Activated T-cell treated with anti-CD3 and anti-CD28 coated beads, Interleukin-2, amount 50 U/mL, for 72 hours (primary cell): ENCODE data around the gene GJC2. TPM values are rescaled to one million over a fixed set of nuclear protein-coding genes. Genes with fewer than 3 reads are reported as not detected.
"Not testable (repeated sequence)": the region's sequence is repeated elsewhere in the genome, so short reads cannot be mapped to it uniquely, and the experiment has no call there.

Experiments
- ATAC-seq, 2 donors: fragments of 150-1000 bp; cut with Tn5 transposase; replicated peaks in 1 of 2; 2 replicates each; pipeline ENCODE4 v1.10.0; 2021; ENCODE audit warnings: moderate library complexity in 2 of 2, mild to moderate bottlenecking in 1 of 2
- DNase-seq, 2 donors: peaks; one replicate each; pipeline ENCODE4 v3.0.0; 2021 to 2022; ENCODE audit warnings: mixed read lengths in 1 of 2
- H3K27ac Mint-ChIP-seq: one replicate; pipeline ENCODE4 v1.8.0; 2022; ENCODE audit warnings: mild to moderate bottlenecking, moderate library complexity, mixed read lengths
- H3K27me3 Mint-ChIP-seq: one replicate; pipeline ENCODE4 v1.8.0; 2022; ENCODE audit warnings: low read depth, mixed read lengths
- H3K36me3 Mint-ChIP-seq, 2 donors: one replicate each; pipeline ENCODE4 v1.8.0; 2022; ENCODE audit warnings: mixed read lengths in 2 of 2, mild to moderate bottlenecking in 1 of 2; ENCODE audit not compliant: insufficient read depth in 2 of 2
- H3K4me1 Mint-ChIP-seq: one replicate; pipeline ENCODE4 v1.8.0; 2022; ENCODE audit warnings: low read depth, mixed read lengths
- H3K4me3 Mint-ChIP-seq, 2 donors: one replicate each; pipeline ENCODE4 v1.8.0; 2022; ENCODE audit warnings: mild to moderate bottlenecking in 2 of 2, mixed read lengths in 2 of 2, moderate library complexity in 2 of 2
- H3K9me3 Mint-ChIP-seq, 2 donors: one replicate each; pipeline ENCODE4 v1.8.0; 2022; ENCODE audit warnings: mixed read lengths in 2 of 2
- total RNA-seq, 2 donors: library from RNA; stranded (reverse); gene quantifications; one replicate each; pipeline ENCODE4 v1.2.3, GENCODE V29; 2022

GJC2 gene
- total RNA-seq, 2 donors from 2014 or later: 0.77 to 0.93 TPM

DNA sequence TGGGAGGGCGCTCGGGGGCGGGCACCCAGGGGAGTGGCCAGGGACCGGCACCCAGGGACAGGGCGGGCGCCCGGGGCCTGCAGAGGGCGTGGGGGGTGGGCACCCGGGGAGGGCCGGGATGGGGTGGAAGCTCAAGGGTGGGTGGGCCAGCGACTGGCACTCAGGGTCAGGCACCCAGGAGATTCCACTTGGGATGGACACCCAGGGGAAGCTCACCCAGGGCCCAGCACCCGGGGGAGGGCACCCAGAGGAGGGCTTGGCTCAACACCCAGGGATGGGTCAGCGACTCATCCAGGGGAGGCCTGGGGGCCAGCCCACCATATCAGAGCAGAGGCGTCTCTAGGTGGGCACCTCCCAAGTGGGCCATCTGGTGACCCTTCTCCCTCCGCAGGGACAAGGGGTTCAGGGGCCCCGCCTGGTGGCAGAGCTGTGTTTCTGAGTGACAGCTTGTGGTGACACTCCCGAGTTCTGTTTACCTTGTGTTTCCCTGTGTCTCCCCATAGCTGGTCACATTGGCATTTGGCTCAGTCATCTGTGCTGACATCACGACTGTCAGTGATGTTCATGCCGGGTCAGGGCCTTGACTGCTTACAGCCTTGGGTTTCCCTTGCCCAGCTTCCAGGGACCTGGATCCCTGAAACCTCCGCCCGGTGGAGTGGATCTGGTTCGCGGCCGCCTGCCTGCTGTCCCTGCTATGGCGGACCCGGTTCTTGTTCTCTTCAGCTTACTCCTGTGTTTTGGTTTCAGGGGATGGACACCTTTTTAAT lies 16.6 kb downstream of the GJC2 start:
- H3K36me3 Mint-ChIP-seq: no peaks in the 10 kb centered on the region
- peaks cover 30% of the 10 kb centered on the region for H3K4me1 Mint-ChIP-seq
- H3K9me3 Mint-ChIP-seq: no peaks in the 10 kb centered on the region
- H3K27me3 Mint-ChIP-seq: no peaks in the 10 kb centered on the region
- peak; percentile 58 to 63 for DNase-seq
- peak overlapping the region; percentile 71 to 84 for H3K4me3 Mint-ChIP-seq
- H3K27ac Mint-ChIP-seq: peak overlapping the region; percentile 94
- ATAC-seq: peak; percentile 4 to 16

DNA sequence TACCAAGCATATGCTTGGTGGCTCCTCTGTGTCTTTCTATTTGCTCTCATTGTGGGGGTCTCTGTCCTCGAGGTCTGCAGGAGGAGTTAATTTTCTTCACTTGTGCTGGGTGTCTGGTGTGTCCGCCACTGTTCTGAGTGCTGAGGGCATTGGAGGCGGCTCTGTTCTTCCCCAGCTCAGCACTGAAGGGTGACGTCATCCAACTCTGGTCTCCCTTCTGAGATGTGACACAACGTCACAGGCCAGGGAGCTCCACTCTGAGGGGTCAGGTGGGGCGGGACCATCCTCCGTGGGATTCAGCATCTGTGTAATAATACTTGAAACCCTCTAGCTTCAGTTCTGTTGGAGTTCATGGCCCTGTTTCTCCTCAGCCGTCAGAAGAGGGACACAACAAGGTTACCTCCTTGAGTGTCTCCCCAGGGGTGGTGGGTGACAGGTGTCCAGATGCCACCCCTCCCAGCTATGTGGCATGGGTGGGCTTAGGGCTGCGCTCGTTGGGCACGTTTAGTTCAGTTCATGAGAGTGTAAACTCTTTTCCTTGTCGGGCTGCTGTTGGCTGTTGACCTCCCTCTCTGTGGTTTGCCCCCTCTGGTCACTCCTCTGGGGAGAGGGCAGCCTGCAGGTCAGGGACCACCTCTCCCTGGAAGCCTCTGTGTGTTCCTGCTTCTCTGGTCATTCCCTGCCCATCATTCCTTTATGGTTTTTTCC lies 19.0 kb downstream of the GJC2 start:
- H3K27ac Mint-ChIP-seq: no peak overlapping the region
- no peak for ATAC-seq

GRCh38 chr1:228169345-228169744 lies 19.6 kb downstream of the GJC2 start:
- peaks cover 16% of the 10 kb centered on the region for H3K4me1 Mint-ChIP-seq
- H3K36me3 Mint-ChIP-seq: no peaks in the 10 kb centered on the region
- no peak overlapping the region for H3K4me3 Mint-ChIP-seq
- no peaks in the 10 kb centered on the region for H3K27me3 Mint-ChIP-seq
- no peaks in the 10 kb centered on the region for H3K9me3 Mint-ChIP-seq
- ATAC-seq (no peak), DNase-seq (no peak)
- H3K27ac Mint-ChIP-seq: no peak overlapping the region

More for the DNA sequence above, 19.0 kb downstream of the GJC2 start:
- Mint-ChIP-seq H3K27me3 (no peaks in the 10 kb centered on the region), H3K36me3 (no peaks in the 10 kb centered on the region), H3K4me1 (peaks cover 22% of the 10 kb centered on the region), H3K4me3 (no peak overlapping the region), H3K9me3 (no peaks in the 10 kb centered on the region)
- no peak for DNase-seq

DNA sequence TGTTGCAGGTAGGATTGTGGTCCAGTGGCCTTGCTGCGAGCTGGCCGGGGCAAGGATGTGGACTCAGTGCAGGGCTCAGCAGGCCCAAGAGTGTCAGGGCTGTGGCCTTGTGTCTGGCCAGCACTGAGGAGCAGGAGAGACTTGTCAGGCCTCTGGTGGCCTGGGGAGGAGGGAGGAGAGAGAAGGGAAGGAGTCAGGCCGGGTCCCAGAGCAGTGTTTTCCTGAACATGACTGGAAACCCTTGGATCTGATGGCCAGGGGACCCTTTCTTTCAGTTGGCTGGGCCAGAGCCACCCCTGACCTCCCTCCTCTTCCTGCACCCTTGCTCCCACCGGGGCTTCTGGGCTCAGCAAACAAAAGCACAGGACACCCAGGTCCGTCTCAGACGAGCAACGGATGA lies 20.9 kb downstream of the GJC2 start:
- no peaks in the 10 kb centered on the region for H3K9me3 Mint-ChIP-seq
- H3K27me3 Mint-ChIP-seq: no peaks in the 10 kb centered on the region
- peaks cover 6% of the 10 kb centered on the region for H3K4me1 Mint-ChIP-seq
- peaks cover 0 to 1% of the 10 kb centered on the region in 2 donors for H3K36me3 Mint-ChIP-seq
- ATAC-seq: no peak
- no peak overlapping the region for H3K4me3 Mint-ChIP-seq
- DNase-seq: no peak
- H3K27ac Mint-ChIP-seq: no peak overlapping the region

DNA sequence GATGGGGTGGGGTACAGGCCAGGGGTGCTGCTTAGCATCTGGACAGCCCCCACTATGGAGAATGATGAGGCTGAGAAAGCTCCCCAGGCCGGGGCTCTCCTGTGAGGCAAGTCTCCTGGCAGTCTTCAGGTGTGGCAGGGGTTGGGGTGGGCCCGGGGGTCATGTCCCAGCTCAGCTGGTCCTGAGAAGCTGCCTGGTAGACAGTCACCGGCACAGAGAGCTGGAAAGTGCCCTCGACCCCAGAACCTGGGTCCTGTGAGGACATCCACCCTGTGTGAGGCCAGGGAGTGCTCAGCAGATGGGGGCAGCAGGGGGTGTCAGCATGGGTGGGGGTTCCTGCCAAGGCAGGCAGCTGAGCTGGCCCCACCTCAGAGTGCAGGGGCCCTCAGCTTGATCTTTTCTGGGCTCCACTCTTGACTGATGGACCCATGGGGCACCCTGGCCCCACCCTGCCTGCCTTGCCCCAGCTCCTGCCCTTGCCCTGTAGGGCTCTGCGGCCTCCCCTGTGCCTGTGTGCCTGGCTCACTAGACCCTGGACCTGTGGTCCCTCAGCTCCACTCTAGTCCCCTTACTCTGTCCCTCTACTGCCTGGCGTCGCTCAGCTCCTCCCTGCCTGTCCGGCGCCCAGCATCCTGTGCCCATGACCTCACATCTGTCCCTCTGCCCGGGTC lies 21.6 kb downstream of the GJC2 start:
- Mint-ChIP-seq H3K36me3 (peaks cover 0 to 1% of the 10 kb centered on the region in 2 donors), H3K27me3 (no peaks in the 10 kb centered on the region), H3K27ac (no peak overlapping the region), H3K9me3 (no peaks in the 10 kb centered on the region), H3K4me1 (peaks cover 6% of the 10 kb centered on the region), H3K4me3 (no peak overlapping the region)
- DNase-seq (no peak), ATAC-seq (no peak)

DNA sequence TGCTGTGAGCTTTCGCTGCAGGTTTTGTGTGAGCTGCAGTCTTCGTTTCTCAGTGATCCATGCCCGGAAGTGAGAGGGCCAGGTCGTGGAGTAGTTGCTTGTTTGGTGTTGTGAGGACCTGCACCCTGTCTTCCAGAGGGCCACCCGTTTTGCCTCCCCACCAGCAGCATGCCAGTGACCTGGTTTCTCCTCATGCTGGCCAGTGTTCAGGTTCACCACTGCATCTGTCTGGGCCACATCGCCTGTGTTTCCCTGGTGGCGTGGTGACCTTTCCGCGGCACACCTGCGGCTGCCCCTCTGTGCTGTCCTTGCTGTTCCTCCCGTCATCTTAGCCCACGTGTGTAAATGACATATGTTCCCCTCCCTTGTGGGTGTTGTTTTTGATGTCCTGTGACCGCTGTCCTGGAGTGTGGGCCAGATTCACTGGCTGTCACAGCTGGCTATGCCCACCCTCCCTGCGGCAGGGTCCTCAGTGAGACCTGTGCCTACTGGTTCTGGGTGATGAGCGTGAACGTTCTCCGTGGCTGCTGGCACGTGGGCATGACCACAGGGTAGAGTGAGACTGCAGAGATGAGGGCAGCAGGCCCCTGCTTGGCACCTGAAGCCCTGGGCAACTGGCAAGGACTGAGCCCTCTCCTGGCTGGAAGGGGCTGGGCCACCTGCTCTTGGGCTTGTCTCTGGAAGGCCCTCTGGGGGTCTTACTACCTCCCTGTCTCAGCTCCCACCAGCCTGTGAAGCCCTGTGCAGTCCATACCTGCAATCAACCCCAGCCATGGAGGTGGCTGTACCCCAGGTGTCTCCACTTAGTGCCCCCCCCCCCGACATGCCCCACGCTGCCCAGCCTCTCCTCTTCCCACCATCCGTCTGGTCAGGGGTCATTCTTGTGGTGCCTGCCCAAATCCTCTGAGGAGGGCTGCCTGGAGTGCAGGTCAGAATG lies 23.1 kb downstream of the GJC2 start:
- no peak for DNase-seq
- H3K4me3 Mint-ChIP-seq: no peak overlapping the region
- no peaks in the 10 kb centered on the region for H3K27me3 Mint-ChIP-seq
- no peaks in the 10 kb centered on the region for H3K9me3 Mint-ChIP-seq
- no peak for ATAC-seq
- H3K36me3 Mint-ChIP-seq: peaks cover 0 to 1% of the 10 kb centered on the region in 2 donors
- no peak overlapping the region for H3K27ac Mint-ChIP-seq
- no peaks in the 10 kb centered on the region for H3K4me1 Mint-ChIP-seq

DNA sequence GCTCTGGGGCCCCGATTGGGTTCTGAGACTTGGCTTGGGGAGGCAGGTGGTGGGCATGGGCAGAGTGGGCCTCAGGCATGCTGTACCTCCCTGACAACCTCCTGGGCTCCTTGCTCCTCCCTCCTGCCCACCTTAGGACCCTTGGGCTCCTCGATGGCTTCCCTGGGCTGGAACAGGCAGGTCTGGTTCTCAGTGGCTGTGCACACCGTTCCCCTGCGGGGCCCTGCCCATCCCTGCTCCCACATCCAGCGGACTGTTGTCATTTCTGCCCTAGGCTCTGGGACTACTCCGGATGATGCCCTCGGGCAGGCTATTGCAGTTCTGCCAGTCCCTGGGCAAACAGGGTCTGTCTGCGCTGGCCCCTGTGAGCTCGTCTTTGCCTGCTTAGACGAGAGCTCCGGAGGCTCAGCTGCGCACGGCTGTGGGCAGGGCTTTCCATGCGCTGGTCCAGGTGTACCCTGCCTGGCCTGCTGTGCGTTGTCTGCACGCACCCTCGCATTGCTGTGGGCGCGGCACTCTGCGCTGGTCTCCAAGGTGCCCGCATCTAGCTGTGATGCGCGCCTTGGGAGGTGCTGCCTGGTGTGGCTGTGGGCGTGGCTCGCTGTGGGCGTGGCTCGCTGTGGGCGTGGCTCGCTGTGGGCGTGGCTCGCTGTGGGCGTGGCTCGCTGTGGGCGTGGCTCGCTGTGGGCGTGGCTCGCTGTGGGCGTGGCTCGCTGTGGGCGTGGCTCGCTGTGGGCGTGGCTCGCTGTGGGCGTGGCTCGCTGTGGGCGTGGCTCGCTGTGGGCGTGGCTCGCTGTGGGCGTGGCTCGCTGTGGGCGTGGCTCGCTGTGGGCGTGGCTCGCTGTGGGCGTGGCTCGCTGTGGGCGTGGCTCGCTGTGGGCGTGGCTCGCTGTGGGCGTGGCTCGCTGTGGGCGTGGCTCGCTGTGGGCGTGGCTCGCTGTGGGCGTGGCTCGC lies 24.1 kb downstream of the GJC2 start:
- DNase-seq, H3K4me1 Mint-ChIP-seq, H3K36me3 Mint-ChIP-seq, H3K4me3 Mint-ChIP-seq, H3K9me3 Mint-ChIP-seq, H3K27me3 Mint-ChIP-seq, H3K27ac Mint-ChIP-seq: not testable (repeated sequence)
- peak; percentile 50 to 56 for ATAC-seq

- H3K36me3 Mint-ChIP-seq: peaks cover 0 to 1% of the 10 kb centered on the region in 2 donors
- H3K9me3 Mint-ChIP-seq: no peaks in the 10 kb centered on the region
- DNase-seq: peak in 1 of 2 donors; percentile 43
- no peak overlapping the region for H3K27ac Mint-ChIP-seq
- no peaks in the 10 kb centered on the region for H3K27me3 Mint-ChIP-seq
- peak; percentile 25 to 55 for ATAC-seq
- H3K4me3 Mint-ChIP-seq: no peak overlapping the region
- H3K4me1 Mint-ChIP-seq: peaks cover 4% of the 10 kb centered on the region
Observed at GRCh38 chr1:228174482-228175315, 25.0 kb downstream of the GJC2 start.

DNA sequence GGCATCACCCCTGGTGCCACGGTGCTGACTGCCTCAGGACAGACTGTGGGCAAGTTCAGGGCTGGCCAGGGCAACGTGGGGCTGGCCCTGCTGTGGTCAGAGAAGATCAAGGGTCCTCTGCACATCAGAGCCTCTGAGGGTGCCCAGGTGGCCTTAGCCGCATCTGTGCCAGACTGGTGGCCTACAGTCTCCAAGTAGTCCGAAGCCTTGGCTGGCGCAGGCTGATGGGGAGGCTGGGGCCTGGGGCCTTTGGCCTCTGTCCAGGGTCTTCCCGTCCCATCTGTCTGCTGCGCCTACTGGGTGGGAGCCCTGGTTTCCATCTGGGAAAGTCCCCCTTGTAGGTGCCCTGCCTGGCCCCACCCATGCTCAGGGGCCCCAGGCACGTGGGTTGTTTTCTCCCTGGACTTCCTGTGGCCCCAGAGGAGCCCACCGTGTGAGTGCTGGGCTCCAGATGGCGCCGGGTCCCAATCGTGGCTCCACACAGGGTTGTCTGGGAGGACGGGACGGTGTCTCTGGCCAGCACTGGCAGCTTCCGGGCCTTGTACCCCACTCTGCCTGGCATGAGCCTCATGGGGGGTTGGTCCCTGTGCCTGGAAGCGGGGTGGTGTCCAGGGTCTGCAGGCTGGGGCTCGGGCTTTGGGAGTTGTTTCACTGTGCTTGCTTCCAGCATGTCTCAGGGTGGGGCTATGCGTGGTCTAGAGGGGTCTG lies 25.7 kb downstream of the GJC2 start:
- Mint-ChIP-seq H3K4me1 (peaks cover 4% of the 10 kb centered on the region), H3K36me3 (peaks cover 0 to 1% of the 10 kb centered on the region in 2 donors), H3K4me3 (no peak overlapping the region), H3K27me3 (no peaks in the 10 kb centered on the region), H3K9me3 (no peaks in the 10 kb centered on the region), H3K27ac (no peak overlapping the region)
- DNase-seq (no peak), ATAC-seq (no peak)

GRCh38 chr1:228176024-228176395 lies 26.3 kb downstream of the GJC2 start:
- Mint-ChIP-seq H3K36me3 (peaks cover 0 to 1% of the 10 kb centered on the region in 2 donors), H3K4me3 (no peak overlapping the region), H3K27me3 (no peaks in the 10 kb centered on the region), H3K9me3 (no peaks in the 10 kb centered on the region), H3K27ac (no peak overlapping the region), H3K4me1 (peaks cover 4% of the 10 kb centered on the region)
- no peak for DNase-seq
- no peak for ATAC-seq
